Parathyroid adenoma (tissue), 2 donors: ENCODE data around the gene TFEB.
A peak's percentile ranks its signal among the peaks of the same experiment; 100 is the strongest.

Experiments
- H2AFZ ChIP-seq: fragments of 300-600 bp; sonication (generic); one replicate; pipeline ENCODE4 v1.7.0; 2017; ENCODE audit warnings: antibody characterized with exemption, mild to moderate bottlenecking
- H3K27ac ChIP-seq: fragments of 300-600 bp; sonication (generic); one replicate; pipeline ENCODE4 v1.7.0; 2017
- H3K27me3 ChIP-seq: fragments of 300-600 bp; sonication (generic); one replicate; pipeline ENCODE4 v1.7.0; 2017; ENCODE audit warnings: low read length; ENCODE audit not compliant: control insufficient read depth, insufficient read depth
- H3K36me3 ChIP-seq: fragments of 300-600 bp; sonication (generic); one replicate; pipeline ENCODE4 v1.7.0; 2017; ENCODE audit warnings: low read length; ENCODE audit not compliant: control insufficient read depth, insufficient read depth
- H3K4me1 ChIP-seq: fragments of 300-600 bp; sonication (generic); one replicate; pipeline ENCODE4 v1.7.0; 2017; ENCODE audit warnings: control low read depth
- H3K4me2 ChIP-seq: fragments of 300-600 bp; sonication (generic); one replicate; pipeline ENCODE4 v1.7.0; 2017; ENCODE audit warnings: low read length
- H3K4me3 ChIP-seq: fragments of 300-600 bp; sonication (generic); one replicate; pipeline ENCODE4 v1.7.0; 2017; ENCODE audit warnings: low read depth, low read length
- H3K79me2 ChIP-seq: fragments of 300-600 bp; sonication (generic); one replicate; pipeline ENCODE4 v1.7.0; 2017; ENCODE audit warnings: control low read depth
- H3K9ac ChIP-seq: fragments of 300-600 bp; sonication (generic); one replicate; pipeline ENCODE4 v1.7.0; 2017; ENCODE audit warnings: mild to moderate bottlenecking
- H3K9me3 ChIP-seq: fragments of 300-600 bp; sonication (generic); one replicate; pipeline ENCODE4 v1.7.0; 2017; ENCODE audit warnings: low read length; ENCODE audit not compliant: control insufficient read depth
- TF ChIP-seq, protein P1 (sequence below): fragments of 300-600 bp; sonication (generic); IDR thresholded peaks from one replicate; pipeline ENCODE4 v1.7.0; 2017; ENCODE audit warnings: antibody characterized with exemption, mild to moderate bottlenecking
- donor health status: primary hyperparathyroidism.

Gene TFEB

DNA sequence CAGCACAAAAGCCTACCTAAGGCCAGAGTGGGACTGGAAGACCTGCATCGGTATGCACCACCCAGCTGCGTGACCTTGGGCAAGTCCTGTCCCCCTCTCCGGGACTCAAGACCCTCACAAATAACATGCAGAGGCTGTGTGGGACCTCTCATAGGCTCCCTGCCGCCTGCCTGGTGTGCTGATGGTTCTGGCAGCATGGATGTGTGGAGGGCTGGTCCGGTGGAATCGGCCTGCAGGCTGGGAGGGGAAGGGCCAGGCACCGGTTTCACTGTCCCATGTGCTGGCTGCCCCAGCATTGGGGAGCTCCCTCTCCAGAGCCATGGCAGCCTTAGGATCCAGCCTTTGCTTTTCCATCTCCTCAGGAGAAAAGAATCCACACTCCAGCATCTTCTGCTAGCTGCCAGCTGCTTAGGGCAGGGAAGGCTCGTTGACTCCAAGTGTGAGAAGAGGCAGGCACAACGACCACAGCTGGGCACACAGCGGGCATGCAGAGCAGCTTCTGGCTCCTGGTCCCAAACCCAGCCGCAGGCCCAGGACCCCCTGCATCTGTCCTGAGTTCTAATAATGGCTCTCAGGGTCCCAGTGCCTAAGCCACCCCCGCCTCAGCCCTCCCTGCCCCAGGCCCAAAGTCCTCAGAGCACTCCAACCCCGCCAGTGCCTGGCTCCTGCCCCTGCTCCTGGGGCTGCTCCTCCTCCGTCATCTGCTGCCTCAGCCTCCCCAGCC lies 32.5 kb downstream of the TFEB start:
- no peaks in the 10 kb centered on the region for H3K36me3 ChIP-seq
- H3K4me2 ChIP-seq: no peak overlapping the region
- peaks cover 51% of the 10 kb centered on the region for H3K79me2 ChIP-seq
- no peak overlapping the region for H3K9ac ChIP-seq
- TF ChIP-seq, protein P1, sequence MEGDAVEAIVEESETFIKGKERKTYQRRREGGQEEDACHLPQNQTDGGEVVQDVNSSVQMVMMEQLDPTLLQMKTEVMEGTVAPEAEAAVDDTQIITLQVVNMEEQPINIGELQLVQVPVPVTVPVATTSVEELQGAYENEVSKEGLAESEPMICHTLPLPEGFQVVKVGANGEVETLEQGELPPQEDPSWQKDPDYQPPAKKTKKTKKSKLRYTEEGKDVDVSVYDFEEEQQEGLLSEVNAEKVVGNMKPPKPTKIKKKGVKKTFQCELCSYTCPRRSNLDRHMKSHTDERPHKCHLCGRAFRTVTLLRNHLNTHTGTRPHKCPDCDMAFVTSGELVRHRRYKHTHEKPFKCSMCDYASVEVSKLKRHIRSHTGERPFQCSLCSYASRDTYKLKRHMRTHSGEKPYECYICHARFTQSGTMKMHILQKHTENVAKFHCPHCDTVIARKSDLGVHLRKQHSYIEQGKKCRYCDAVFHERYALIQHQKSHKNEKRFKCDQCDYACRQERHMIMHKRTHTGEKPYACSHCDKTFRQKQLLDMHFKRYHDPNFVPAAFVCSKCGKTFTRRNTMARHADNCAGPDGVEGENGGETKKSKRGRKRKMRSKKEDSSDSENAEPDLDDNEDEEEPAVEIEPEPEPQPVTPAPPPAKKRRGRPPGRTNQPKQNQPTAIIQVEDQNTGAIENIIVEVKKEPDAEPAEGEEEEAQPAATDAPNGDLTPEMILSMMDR: no peak
- peaks cover 16% of the 10 kb centered on the region for H3K4me1 ChIP-seq
- H2AFZ ChIP-seq: no peak overlapping the region
- H3K9me3 ChIP-seq: no peaks in the 10 kb centered on the region
- H3K27me3 ChIP-seq: no peaks in the 10 kb centered on the region
- H3K4me3 ChIP-seq: no peak overlapping the region
- H3K27ac ChIP-seq: no peak overlapping the region

DNA sequence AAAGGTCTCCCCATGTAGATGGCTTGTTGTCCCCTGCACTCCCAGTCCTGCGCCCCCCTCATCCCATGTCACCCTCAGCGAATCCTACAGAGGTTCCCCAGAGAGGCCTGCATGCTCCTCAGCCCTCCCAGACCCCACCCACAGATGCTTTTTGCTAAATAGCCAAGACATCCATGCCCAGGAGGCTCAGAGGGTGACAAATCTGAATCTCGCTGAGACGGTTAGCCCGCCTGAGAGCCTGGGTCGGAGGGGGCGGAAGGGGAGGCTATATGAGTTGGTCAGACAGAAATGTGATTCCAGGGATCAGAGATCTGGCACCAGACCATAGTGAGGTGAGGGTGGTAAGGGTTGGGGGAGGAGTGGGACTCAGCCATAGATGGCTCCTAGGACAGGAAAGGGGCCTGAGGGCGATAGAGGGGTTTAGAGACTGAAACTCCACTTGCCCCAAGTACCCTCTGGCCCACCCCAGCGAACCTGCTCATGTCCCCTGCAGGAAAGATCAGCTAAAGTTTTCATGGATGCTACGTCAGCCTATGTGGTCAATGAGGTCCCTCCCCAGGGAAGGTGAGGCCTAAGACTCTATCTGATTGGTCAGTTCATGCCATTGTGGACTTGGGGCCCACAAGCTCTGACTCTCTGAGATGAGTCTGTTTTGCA lies 33.2 kb downstream of the TFEB start:
- Histone ChIP-seq H3K27me3 (no peaks in the 10 kb centered on the region), H3K79me2 (peaks cover 51% of the 10 kb centered on the region), H2AFZ (no peak overlapping the region), H3K9me3 (no peaks in the 10 kb centered on the region), H3K36me3 (no peaks in the 10 kb centered on the region), H3K4me3 (no peak overlapping the region), H3K9ac (no peak overlapping the region), H3K27ac (no peak overlapping the region), H3K4me1 (peaks cover 16% of the 10 kb centered on the region), H3K4me2 (no peak overlapping the region)
- TF ChIP-seq, protein P1: no peak

DNA sequence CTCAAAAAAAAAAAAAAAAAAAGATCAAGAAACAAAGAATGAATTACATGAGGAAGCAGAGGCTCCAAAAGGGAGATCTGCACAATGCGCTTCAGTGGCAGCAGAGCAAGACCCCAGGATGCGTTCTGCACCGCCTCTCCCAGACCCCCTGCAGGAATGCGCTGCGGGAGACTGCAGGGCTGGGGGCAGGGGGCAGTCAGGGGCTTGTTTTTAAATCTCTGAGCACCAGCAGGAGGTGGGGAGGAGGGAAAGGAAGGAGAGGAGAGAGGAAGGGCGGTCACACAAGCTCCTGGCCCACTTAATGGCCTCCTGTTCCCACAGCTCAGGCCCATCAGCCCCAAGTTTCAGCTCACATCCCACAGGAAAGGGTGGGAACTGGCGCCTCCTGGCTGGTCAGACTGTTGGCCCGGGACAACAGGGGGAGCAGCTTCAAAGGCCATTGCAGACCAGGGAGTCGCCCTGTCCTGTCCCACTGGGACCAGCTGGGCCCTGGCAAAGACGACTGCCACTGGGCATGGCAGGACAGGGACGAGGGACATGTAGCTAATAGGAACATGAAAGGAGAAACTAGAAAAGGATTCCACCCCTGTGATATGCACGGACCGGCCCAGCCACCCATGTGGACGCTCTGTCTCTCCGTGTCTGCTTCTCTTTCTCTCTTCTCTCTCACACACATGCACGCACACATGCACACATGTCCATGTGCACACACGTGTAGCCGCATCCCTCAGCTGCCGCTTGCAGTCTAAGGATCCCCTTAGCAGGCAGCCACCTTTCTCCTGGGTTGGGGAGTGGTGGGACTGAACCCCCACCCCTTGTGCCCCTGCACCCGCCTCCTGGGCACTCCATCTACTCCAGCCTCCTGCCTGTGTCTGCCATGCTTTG lies 34.7 kb downstream of the TFEB start:
- H3K4me2 ChIP-seq: no peak overlapping the region
- H3K27me3 ChIP-seq: no peaks in the 10 kb centered on the region
- peaks cover 47% of the 10 kb centered on the region for H3K79me2 ChIP-seq
- H3K36me3 ChIP-seq: no peaks in the 10 kb centered on the region
- no peak overlapping the region for H2AFZ ChIP-seq
- no peak overlapping the region for H3K27ac ChIP-seq
- TF ChIP-seq, protein P1: no peak
- H3K4me3 ChIP-seq: no peak overlapping the region
- H3K9ac ChIP-seq: no peak overlapping the region
- H3K4me1 ChIP-seq: peaks cover 4% of the 10 kb centered on the region
- no peaks in the 10 kb centered on the region for H3K9me3 ChIP-seq

DNA sequence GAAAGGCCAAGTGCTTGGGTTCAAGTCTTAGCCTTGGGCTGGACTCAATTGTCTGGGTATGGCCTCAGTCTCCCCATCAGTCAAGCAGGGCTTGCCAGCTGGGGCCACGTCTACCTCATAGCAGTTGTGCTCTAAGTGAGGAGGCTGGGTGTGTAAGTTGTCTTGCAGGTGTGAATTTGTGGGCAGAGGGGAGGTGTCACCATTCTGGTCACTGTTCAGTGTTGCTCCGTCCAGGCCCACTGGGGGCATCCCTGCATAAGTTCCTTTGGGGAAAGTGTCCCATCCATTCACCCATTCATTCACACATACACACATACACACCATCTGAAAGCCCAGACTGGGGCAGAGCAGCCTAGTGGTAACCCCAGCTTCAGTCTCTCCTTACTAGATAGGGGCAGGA lies 36.3 kb downstream of the TFEB start:
- TF ChIP-seq, protein P1: no peak
- Histone ChIP-seq H3K27ac (peak overlapping the region; percentile 6), H3K9ac (no peak overlapping the region)

More for the DNA sequence above, 36.3 kb downstream of the TFEB start:
- no peak overlapping the region for H3K4me2 ChIP-seq
- H3K27me3 ChIP-seq: no peaks in the 10 kb centered on the region
- H3K36me3 ChIP-seq: no peaks in the 10 kb centered on the region
- no peak overlapping the region for H2AFZ ChIP-seq
- no peaks in the 10 kb centered on the region for H3K4me1 ChIP-seq
- H3K9me3 ChIP-seq: no peaks in the 10 kb centered on the region
- no peak overlapping the region for H3K4me3 ChIP-seq
- H3K79me2 ChIP-seq: peaks cover 46% of the 10 kb centered on the region
